Type B pancreatic cell (in vitro differentiated cells): ENCODE measurements around the gene KRTAP10-7. TPM values are rescaled to one million over a fixed set of nuclear protein-coding genes. Genes with fewer than 3 reads are reported as not detected.
"Not testable (repeated sequence)": the region's sequence is repeated elsewhere in the genome, so short reads cannot be mapped to it uniquely, and the experiment has no call there.

Experiments used
- DNase-seq: peaks from one replicate; pipeline ENCODE4 v3.0.0; 2021; ENCODE audit warnings: mixed read lengths; ENCODE audit not compliant: unreplicated experiment; ENCODE audit errors: extremely low spot score
- H3K27ac Mint-ChIP-seq: 2 replicates; pipeline ENCODE4 v1.8.0; 2021; ENCODE audit warnings: mild to moderate bottlenecking, mixed read lengths
- H3K27me3 Mint-ChIP-seq: 2 replicates; pipeline ENCODE4 v1.8.0; 2021; ENCODE audit warnings: mixed read lengths
- H3K36me3 Mint-ChIP-seq: 2 replicates; pipeline ENCODE4 v1.8.0; 2021; ENCODE audit warnings: mixed read lengths
- H3K4me1 Mint-ChIP-seq: one replicate; pipeline ENCODE4 v1.8.0; 2021; ENCODE audit warnings: mixed read lengths; ENCODE audit not compliant: unreplicated experiment
- H3K4me3 Mint-ChIP-seq: 2 replicates; pipeline ENCODE4 v1.8.0; 2021; ENCODE audit warnings: mild to moderate bottlenecking, mixed read lengths
- H3K9me3 Mint-ChIP-seq: 2 replicates; pipeline ENCODE4 v1.8.0; 2021; ENCODE audit warnings: mixed read lengths
- total RNA-seq: library from RNA; stranded (reverse); gene quantifications from 2 replicates; pipeline ENCODE4 v1.2.1, GENCODE V29; 2021; ENCODE audit warnings: low replicate concordance
- TF ChIP-seq, protein P1 (sequence below): fragments of 200-600 bp; sonication (generic); conservative IDR thresholded peaks from 2 replicates; pipeline ENCODE4 v1.5.0; 2021; ENCODE audit warnings: antibody characterized with exemption, mild to moderate bottlenecking

Gene KRTAP10-7
- total RNA-seq, 1 donor from 2014 or later = not detected

DNA sequence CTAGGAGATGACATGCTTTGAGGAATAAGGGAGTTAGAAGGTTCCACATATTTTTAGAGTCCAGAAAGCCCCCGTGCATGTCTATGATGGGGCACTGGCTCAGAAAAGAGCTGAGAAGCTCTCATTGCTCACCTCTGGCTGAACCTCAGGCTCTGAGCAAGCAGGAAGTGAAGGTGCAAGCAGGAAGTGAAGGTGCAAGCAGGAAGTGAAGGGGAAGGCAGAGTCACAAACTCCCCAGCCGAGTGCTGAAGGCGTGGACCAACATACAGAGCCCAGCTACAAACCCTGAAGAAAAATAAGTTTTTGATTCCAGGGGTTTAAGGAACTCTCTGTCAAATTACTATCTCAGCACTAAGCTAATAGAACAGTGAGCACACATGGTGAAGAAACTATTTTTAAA is 18.5 kb downstream of the KRTAP10-7 start:
- DNase-seq = no peak
- no peaks in the 10 kb centered on the region for H3K36me3 Mint-ChIP-seq
- TF ChIP-seq, protein P1, sequence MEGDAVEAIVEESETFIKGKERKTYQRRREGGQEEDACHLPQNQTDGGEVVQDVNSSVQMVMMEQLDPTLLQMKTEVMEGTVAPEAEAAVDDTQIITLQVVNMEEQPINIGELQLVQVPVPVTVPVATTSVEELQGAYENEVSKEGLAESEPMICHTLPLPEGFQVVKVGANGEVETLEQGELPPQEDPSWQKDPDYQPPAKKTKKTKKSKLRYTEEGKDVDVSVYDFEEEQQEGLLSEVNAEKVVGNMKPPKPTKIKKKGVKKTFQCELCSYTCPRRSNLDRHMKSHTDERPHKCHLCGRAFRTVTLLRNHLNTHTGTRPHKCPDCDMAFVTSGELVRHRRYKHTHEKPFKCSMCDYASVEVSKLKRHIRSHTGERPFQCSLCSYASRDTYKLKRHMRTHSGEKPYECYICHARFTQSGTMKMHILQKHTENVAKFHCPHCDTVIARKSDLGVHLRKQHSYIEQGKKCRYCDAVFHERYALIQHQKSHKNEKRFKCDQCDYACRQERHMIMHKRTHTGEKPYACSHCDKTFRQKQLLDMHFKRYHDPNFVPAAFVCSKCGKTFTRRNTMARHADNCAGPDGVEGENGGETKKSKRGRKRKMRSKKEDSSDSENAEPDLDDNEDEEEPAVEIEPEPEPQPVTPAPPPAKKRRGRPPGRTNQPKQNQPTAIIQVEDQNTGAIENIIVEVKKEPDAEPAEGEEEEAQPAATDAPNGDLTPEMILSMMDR = no peak
- peaks cover 7% of the 10 kb centered on the region for H3K9me3 Mint-ChIP-seq
- H3K4me1 Mint-ChIP-seq = no peaks in the 10 kb centered on the region
- H3K4me3 Mint-ChIP-seq = no peak overlapping the region
- no peak overlapping the region for H3K27ac Mint-ChIP-seq
- H3K27me3 Mint-ChIP-seq = peaks cover 6% of the 10 kb centered on the region

DNA sequence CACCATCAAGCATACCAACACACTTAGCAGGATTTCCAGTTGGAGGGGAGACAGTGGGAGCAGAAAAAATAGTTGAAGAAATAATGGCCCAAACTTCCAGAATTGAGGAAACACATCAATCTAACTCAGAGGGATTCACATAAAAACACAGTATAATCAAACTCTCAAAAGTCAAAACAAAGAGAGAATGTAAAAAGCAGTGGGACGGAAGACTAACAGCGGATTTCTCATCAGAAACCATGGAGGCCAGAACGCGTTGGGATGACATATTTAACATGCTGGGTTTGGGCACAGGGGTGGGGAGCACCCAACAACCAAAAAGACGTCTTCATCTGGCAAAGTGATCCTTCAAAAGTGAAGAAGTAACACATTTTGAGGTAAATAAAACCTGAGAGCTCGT is 19.5 kb downstream of the KRTAP10-7 start:
- Mint-ChIP-seq H3K9me3 (peaks cover 14% of the 10 kb centered on the region), H3K36me3 (no peaks in the 10 kb centered on the region), H3K27me3 (peaks cover 3% of the 10 kb centered on the region)

DNA sequence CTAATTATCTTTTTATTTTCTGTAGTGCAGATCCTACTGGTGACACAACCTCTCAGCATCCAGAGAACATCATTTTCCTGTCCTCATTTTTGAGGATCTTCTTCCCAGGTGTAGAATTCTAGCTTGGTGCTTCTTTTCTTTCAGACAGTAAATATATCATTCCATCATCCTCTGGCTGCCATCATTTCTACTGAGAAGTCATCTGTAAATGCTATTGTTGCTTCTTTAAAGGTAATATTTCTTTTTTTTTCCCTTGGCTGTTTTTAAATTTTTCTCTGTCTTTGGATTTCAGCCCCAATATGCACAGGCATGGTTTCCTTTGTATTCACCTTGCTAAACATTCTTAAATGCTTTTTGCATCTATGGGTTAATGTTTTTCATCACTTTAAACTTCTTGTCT is 23.2 kb downstream of the KRTAP10-7 start:
- Mint-ChIP-seq H3K4me3 (no peak overlapping the region), H3K9me3 (peaks cover 14% of the 10 kb centered on the region), H3K27ac (no peak overlapping the region), H3K27me3 (no peaks in the 10 kb centered on the region), H3K36me3 (no peaks in the 10 kb centered on the region), H3K4me1 (no peaks in the 10 kb centered on the region)
- no peak for DNase-seq
- TF ChIP-seq, protein P1 = no peak

More for the DNA sequence above, 19.5 kb downstream of the KRTAP10-7 start:
- H3K27ac Mint-ChIP-seq = no peak overlapping the region
- no peaks in the 10 kb centered on the region for H3K4me1 Mint-ChIP-seq
- no peak for DNase-seq
- no peak overlapping the region for H3K4me3 Mint-ChIP-seq
- TF ChIP-seq, protein P1 = no peak

DNA sequence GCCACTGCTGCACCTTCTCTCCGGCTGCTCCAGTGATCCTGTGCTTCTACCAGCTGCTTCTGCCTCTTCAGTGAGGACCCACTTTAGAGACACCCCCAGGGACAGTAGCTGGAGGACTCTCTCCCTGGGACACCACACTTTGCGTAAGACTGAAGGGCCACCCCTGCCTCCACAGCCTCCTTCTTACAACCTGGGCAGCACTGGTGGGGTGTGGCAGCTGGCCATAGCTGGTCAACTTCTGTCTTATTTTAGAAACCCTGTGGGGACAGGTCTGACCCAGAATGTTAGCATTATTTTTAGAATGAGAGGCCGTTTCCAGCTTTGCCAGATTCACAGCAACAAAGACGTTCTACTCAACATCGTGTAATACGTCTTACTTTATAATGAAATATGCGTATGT is 25.4 kb downstream of the KRTAP10-7 start:
- no peaks in the 10 kb centered on the region for H3K36me3 Mint-ChIP-seq

DNA sequence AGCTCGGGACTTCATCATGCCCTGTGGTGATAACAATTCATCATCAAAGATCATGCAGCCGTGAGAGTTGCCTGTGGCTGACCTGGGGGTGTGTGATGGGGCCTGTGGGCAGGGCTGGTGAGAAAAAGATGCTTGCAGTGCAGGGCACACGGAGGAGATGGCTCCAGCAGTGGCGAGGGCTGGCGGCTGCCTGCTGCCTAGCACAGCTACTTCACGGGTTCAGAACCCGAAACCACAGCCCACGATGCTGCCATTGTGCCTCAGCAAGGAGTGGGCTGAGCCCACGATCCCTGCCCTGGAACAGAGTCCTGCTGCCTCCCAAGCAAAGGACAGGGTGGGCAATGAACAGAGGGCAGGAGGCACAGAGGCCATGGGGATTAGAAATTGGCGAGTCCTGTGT is 25.9 kb downstream of the KRTAP10-7 start:
- no peaks in the 10 kb centered on the region for H3K36me3 Mint-ChIP-seq
- H3K27ac Mint-ChIP-seq = no peak overlapping the region
- no peak overlapping the region for H3K4me3 Mint-ChIP-seq
- peaks cover 22% of the 10 kb centered on the region for H3K9me3 Mint-ChIP-seq
- TF ChIP-seq, protein P1 = no peak
- no peaks in the 10 kb centered on the region for H3K27me3 Mint-ChIP-seq
- DNase-seq = no peak
- no peaks in the 10 kb centered on the region for H3K4me1 Mint-ChIP-seq

More for the DNA sequence above, 25.4 kb downstream of the KRTAP10-7 start:
- peaks cover 17% of the 10 kb centered on the region for H3K9me3 Mint-ChIP-seq
- H3K4me1 Mint-ChIP-seq = no peaks in the 10 kb centered on the region
- DNase-seq = no peak
- TF ChIP-seq, protein P1 = no peak
- H3K27me3 Mint-ChIP-seq = no peaks in the 10 kb centered on the region
- H3K27ac Mint-ChIP-seq = no peak overlapping the region
- no peak overlapping the region for H3K4me3 Mint-ChIP-seq

DNA sequence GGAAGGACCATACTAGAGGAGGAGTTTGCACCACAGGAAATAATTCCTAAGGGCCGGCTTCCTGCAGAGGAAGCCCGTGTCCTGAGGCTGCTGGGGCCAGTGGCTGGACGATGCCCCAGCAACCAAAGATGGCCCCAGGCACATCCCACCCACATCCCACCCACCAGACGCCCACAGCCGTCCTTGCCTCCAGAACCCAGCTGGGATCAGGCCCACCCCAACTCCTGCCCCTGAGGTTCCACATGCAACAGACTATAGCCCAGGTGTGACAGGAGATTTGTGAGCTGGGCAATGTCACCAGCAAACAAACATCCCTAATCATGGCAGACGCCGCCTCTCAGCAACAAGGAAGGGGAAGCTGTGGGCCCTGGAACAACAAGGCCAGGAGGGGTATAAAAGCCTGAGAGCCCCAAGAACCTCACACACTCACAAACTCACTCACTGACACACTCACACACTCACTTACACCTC is 26.3 kb downstream of the KRTAP10-7 start, which contains the start of gene KRTAP10-9:
KRTAP10-9 (plus strand) TSS at position 421 of the 471 bp plus-strand sequence. CDS start 79 bp downstream, outside the sequence.
- H3K27ac Mint-ChIP-seq = no peak within 1 kb of the TSS
- TF ChIP-seq, protein P1 = no peak
- H3K9me3 Mint-ChIP-seq = peaks cover 26% of the 10 kb centered on the region
- H3K4me1 Mint-ChIP-seq = no peaks in the 10 kb centered on the region
- DNase-seq = no peak
- H3K27me3 Mint-ChIP-seq = no peaks in the 10 kb centered on the region
- no peaks in the 10 kb centered on the region for H3K36me3 Mint-ChIP-seq
- no peak within 1 kb of the TSS for H3K4me3 Mint-ChIP-seq

DNA sequence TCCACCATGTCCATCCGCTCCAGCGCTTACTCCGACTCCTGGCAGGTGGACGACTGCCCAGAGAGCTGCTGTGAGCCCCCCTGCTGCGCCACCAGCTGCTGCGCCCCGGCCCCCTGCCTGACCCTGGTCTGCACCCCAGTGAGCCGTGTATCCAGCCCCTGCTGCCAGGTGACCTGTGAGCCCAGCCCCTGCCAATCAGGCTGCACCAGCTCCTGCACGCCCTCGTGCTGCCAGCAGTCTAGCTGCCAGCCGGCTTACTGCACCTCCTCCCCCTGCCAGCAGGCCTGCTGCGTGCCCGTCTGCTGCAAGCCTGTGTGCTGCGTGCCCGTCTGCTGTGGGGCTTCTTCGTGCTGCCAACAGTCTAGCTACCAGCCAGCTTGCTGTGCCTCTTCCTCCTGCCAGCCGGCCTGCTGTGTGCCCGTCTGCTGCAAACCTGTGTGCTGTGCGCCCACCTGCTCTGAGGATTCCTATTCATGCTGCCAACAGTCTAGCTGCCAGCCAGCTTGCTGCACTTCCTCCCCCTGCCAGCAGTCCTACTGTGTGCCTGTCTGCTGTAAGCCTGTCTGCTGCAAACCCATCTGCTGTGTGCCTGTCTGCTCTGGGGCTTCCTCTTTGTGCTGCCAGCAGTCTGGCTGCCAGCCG is 26.9 kb downstream of the KRTAP10-7 start:
- not testable (repeated sequence) for DNase-seq, H3K4me3 Mint-ChIP-seq, H3K27ac Mint-ChIP-seq, H3K27me3 Mint-ChIP-seq, H3K36me3 Mint-ChIP-seq, H3K4me1 Mint-ChIP-seq
- H3K9me3 Mint-ChIP-seq = peaks cover 32% of the 10 kb centered on the region

DNA sequence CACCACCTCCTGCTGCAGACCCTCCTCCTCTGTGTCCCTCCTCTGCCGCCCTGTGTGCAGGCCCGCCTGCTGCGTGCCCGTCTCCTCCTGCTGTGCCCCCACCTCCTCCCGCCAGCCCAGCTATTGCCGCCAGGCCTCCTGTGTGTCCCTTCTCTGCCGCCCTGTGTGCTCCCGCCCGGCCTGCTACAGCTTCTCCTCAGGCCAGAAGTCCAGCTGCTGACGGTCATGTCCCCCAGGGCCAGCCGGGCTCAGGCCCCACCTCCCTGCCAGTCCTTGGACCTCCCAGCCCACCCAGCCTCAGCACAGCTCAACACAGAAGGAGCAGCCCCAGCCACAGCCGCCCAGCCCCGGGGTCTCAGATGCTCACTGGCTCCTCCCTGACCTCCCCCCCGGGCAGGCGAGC is 27.4 kb downstream of the KRTAP10-7 start:
- not testable (repeated sequence) for DNase-seq, H3K27ac Mint-ChIP-seq, H3K4me3 Mint-ChIP-seq

More for the DNA sequence above, 27.4 kb downstream of the KRTAP10-7 start:
- not testable (repeated sequence) for H3K36me3 Mint-ChIP-seq, H3K27me3 Mint-ChIP-seq, H3K4me1 Mint-ChIP-seq
- peaks cover 33% of the 10 kb centered on the region for H3K9me3 Mint-ChIP-seq
